GM19099 (cell line): Measurements from ENCODE around the gene RRN3.

Experiments
- POLR2A ChIP-seq: IDR thresholded peaks from 3 replicates; pipeline ENCODE4 v1.6.1; 2011; ENCODE audit warnings: low read depth; ENCODE audit not compliant: insufficient read length; ENCODE audit errors: extremely low read depth

Gene RRN3, protein sequence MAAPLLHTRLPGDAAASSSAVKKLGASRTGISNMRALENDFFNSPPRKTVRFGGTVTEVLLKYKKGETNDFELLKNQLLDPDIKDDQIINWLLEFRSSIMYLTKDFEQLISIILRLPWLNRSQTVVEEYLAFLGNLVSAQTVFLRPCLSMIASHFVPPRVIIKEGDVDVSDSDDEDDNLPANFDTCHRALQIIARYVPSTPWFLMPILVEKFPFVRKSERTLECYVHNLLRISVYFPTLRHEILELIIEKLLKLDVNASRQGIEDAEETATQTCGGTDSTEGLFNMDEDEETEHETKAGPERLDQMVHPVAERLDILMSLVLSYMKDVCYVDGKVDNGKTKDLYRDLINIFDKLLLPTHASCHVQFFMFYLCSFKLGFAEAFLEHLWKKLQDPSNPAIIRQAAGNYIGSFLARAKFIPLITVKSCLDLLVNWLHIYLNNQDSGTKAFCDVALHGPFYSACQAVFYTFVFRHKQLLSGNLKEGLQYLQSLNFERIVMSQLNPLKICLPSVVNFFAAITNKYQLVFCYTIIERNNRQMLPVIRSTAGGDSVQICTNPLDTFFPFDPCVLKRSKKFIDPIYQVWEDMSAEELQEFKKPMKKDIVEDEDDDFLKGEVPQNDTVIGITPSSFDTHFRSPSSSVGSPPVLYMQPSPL

DNA sequence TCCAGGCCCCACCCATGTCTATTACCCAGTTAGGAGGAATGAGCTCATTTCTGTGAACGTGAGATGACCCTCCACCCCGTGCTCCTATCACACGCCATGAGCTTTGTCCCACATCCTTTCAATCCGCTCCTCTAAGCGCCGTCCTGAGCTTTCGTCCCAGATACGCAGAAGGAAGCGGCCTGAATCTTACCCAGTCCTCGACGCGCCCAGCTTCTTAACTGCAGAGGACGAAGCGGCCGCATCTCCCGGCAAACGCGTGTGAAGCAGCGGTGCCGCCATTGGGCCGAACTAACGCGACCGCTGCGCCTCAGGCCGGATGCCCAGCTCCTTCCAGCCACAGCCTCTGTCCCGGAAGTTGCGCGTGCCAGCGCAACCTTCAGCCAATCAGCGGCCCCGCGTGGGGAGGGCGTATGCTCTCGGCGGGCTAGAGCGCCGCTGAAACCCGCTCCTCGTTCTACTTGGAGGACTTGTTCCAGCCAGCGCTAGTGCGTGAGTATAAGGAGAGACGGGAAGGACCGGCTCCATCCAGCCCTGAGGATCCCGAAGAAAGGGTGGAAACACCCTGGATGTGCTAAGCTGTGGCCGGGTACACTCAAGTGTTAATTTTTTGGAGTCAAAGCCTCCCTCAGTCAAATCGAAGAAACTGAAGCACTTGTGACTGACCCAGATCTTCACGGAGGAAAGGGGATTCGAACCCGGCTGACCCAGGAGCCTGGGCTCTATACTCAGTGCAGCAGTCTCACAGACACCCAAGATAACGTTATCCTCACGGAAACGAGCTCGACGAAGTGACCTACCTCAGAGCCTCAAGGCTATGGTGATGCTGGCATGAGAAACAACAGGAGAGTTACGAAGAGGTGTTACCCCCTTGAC is at the start of gene RRN3:
TSS of gene RRN3 (minus strand) at position 318 of the 873 bp plus-strand sequence. CDS start at position 279, 39 bp downstream.
- peak; percentile 89 for TF ChIP-seq POLR2A

DNA sequence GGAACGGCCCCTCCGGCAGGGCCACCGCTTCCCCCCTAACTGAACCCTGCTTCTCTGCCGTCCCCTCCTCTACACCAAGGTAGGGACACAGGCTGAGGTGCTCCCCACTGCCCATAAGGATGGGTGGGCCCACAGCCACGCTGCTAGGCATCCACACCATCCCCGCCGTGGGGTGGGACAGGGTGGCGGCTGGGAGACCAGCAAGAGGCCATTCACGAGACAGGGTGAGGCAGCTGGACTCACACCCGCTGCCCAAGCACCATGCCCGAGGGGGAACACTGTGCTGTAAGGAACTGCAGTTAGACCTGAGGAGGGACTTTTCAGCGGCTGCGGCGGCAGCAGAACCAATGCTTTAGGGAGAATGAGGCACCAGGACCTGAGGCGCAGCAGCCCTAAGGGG is 47.5 kb upstream of the RRN3 start:
- no peak for TF ChIP-seq POLR2A

DNA sequence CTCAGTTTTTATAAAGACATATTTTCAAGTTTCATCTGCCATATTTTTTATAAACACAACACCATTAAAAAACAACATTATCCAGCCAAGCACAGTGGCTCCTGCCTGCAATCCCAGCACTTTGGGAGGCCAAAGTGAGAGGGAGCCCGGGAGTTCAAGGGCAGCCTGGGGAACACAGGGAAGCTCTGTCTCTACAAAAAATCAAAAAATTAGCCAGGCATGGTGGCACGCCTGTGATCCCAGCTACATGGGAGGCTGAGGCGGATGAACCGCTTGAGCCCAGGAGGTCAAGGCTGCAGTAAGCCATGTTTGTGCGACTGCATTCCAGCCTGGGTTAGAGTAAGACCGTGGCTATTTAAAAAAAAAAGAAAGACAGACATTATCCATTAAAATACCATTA is 21.0 kb downstream of the RRN3 start:
- TF ChIP-seq POLR2A = no peak

DNA sequence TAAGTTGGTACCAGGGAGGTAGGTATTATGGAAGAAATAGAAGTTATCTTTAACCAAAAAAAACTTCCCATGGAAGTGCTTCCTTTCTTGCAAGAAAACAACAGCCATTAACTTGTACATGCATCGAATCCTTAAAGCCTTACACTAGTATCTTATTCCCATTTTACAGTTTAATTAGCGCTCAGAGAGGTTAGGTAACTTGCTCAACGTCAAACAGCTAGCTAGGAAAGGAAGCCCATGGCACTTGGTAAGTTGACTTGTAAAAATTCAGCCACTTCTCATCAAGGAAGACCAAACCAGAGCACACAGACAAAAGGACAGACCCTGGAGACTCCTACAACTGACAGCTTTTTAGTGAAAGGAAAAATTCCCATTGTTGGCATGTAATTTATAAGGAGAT is 34.7 kb downstream of the RRN3 start:
- TF ChIP-seq POLR2A = no peak

DNA sequence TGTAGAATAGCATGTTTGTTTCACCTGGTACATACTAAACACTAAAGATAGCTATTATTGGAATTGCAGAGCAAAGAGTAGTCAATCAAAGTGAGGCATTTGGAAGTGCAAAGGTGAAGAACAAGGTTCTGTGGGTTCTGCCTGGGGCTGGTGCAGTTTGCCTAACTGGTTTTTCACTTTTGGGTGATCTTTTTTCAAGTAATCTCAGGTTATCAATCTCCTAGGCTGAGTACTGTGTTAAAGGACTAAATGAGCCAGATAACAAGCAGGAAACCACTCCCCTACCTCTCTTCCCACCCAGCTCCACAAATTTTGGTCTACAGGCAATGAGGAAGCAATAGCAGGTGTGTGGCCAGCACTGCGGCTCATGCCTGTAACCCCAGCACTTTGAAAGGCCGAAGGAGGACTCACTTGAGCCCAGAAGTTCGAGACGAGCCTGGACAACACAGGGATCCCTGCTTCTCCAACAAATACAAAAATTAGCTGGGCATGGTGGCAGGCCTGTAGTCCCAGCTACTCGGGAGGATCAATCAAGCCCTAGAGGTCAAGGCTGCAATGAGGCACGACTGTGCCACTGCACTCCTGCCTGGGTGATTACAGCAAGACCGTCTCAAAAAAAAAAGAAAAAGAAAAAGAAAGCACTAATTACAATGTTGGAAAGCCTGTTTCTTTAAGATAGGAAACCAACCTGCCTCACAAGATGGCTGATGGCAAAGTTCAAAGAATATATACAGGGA is 36.2 kb downstream of the RRN3 start:
- TF ChIP-seq POLR2A = no peak

DNA sequence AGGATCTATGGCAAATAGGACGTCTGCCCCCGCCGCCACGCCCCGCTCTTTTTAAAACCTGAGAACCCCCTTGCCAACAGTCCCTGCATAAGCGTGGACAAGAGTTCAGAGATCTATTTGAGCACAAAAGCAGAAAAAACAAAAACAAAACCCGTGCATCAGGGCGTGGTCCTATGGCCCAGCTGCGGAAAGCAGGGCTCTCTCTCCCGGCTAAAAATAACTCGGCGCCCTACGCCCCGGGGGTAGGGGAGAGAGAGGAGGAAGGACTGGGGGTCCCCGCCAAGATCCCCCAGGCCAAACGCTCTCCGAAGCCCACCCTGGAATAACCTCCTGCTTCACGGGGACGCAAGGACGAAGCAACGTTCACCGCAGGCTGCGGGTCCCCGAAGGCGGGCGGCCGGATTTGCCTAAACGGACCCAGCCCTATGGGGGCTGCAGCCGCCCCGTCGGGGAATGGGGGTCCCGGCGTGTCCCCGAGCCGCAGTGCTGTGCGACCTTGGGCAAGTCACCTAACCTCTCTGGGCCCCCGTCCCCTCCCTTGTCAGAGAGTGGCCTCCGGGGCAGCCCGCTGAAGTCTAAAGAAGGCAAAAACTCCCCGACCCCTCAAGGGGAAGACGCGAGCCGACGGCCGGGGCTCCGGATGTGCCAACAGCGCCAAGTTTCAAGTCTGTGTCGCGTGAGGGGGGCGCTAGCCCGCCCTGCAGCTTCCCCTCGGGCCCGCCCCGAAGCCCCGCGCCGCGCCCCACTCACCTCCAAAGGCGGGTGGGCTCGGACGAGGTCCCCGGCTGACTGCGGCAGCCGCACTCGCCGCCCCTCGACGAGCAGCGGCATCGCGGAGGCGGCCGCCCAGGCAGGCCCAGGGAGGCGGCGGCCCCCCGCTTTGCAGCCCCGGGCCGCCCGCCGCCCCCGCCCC is 38.7 kb downstream of the RRN3 start:
- peak; percentile 59 for TF ChIP-seq POLR2A

DNA sequence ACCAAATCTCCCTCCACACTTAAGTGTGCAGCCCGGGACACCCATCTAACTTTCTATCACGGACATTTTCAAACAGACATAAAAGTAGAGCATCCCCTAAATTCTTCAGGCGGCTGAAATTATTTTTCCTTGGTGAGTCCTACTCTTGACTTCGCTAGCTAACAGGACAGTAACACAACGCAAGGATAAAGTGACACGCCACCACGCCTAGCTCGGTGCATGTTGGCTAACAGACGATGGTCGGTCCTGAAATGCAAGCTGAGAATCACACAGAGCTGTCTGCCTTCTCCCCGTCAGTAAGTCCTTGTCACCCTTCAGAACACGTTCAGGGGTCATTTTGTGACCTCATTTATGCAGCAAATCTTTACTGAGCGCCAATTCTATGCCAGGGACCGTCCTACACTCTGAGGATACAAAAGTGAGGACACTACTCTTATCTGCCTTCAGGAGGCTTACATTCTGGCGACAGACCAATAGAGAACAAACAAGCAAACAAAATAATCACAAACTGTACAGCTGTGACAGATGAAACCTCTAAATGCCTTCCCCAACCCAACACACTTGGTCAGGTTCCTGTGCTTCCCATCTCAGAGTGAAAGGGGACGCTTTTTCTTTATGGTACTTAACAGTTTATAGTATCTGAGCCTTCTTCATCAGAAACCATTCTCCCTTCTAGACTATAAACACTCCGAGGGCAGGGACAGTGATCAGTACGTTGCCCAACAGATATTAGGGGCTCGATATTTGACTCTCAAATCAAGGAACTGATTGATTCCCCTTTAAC is 39.5 kb downstream of the RRN3 start:
- TF ChIP-seq POLR2A = no peak

DNA sequence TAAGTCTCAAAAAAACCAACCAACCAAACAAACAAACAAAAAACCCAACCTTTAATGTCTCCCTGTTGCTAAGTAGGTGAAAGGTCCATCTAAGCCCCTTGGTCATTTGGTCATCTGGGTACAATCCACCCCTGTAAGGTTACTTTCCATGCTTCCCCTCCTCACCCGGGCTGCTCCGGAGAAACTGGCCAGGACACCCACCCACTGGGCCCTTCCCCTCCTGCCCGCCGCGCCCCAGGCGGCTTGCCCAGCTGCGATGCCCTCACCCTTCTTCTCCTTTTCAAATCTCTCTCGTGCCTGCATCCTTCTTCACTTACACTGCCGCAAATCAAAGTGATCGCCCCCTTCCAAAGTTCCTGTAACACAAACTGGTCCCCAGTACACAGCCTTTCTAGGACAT is 40.2 kb downstream of the RRN3 start:
- TF ChIP-seq POLR2A = no peak

DNA sequence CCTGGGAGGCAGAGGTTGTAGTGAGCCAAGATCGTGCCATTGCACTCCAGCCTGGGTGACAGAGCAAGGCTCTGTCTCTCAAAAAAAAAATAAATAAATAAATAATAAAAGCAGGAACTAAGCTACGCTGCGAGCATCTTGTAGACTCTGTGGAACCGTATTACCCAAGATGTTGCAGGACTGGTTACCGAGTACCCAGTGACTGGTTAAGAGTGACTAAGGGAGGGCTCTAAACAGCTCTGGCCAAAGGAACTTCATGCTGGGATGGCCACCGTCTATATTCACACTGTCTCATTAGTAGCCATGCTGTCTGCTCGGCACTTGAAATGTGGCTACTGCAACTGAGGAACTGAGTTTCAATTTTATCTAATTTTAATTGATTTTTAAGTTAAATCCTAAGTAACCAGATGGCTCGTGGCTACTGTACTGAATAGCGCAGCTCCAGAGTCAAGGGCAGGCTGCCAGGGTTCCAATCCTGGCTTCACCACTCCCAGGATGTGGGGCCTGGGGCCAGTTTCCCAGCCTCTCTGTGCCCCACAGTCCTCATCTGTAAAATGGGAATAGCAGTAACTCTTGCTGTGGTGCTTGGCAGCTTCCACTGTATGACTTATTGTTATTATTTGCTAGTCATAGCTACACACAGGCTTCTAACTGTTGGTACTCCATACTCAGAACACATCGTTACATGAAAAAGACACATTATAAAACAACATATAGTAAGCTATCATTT is 41.2 kb downstream of the RRN3 start:
- TF ChIP-seq POLR2A = no peak

DNA sequence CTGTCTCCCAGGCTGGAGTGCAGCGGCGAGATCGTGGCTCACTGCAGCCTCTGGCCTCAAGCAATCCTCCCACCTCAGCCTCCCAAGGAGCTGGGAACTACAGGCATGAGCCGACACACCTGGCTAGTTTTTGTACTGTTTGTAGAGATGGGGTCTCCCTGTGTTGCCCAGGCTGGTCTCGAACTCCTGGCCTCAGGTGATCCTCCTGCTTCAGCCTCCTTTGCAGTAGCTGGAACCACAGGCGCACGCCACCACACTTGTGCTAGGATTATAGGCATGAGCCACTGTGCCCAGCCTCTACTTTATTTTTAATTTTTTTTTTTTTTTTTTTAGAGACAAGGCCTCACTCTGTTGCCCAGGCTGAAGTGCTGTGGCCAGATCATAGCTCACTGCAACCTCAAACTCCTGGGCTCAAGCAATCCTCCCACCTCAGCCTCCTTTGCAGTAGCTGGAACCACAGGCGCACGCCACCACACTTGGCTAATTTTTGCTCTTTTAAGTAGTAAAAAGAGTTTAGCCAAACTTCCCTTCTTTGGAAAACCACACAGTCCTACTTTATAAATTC is 42.6 kb downstream of the RRN3 start:
- no peak for TF ChIP-seq POLR2A

DNA sequence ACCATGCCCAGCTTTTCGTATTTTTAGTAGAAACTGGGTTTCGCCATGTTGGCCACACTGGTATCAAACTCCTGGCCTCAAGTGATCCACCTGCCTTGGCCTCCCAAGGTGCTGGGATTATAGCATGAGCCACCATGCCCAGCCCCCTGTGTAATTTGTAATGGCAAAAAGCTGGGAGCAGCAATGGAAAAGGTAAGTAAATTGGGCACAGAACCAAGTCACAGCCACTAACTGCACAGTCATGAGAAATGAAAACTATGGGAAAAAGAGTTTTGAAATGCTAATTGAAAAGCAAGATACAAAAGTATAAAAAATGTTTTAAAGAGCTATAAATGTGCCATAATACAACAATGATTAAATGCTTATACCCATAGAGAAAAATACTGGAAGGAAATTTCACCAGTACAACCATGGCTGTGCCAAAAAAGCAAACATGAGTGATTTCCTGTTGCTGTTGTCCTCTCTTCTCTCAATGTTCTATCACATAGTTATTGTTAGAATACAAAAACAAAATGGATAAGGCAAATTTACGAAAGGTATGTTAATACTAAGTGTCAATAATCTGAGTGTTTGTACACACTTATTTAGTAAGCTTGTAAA is 44.4 kb downstream of the RRN3 start:
- no peak for TF ChIP-seq POLR2A
